ENCODE measurements around the gene AACS. TPM values are rescaled to one million over a fixed set of nuclear protein-coding genes. Genes with fewer than 3 reads are reported as not detected.

The AACS gene
- total RNA-seq, 4 donors from 2014 or later, result 14.8 to 24.0 (median 20.1) TPM

DNA sequence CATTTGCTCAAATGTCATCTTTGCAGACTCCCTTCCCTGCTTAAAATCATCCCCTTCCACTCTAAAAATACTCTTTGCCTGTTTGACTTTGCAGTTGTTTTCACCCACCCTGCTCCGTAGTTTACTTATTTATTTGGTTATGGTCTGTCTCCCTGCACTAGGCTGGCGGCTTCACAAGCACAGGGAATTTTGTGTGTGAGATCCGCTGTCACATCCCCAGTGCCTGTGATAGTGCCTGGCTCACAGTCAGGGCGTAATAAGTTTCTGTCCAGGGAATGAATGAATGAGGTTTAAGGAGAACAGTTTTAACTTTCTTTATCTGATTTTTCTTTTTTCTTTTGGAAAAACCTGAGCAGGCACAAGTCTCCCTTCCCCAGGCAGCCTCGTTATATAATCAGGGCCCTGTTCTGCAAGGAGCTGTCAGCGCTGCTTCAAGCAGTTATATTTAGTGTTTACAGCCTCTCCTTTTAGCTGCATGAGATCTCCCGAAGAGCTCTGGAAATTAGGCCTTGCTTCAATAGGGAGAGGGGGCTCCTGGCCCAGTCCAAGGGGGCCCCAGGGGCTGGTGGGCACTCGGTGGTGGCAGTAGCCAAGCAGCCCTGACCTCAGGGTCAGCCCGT, 107.1 kb downstream of the AACS start:
- H3K4me3 ChIP-seq (replicated peaks in 1 of 3), result no peak overlapping the region
- DNase-seq, result no peak
- H3K27ac ChIP-seq, result no peak overlapping the region
- WGBS, 2 donors, result 71 to 78% methylated on average over 9 of the region's 9 CpGs
- TF ChIP-seq, protein P1, sequence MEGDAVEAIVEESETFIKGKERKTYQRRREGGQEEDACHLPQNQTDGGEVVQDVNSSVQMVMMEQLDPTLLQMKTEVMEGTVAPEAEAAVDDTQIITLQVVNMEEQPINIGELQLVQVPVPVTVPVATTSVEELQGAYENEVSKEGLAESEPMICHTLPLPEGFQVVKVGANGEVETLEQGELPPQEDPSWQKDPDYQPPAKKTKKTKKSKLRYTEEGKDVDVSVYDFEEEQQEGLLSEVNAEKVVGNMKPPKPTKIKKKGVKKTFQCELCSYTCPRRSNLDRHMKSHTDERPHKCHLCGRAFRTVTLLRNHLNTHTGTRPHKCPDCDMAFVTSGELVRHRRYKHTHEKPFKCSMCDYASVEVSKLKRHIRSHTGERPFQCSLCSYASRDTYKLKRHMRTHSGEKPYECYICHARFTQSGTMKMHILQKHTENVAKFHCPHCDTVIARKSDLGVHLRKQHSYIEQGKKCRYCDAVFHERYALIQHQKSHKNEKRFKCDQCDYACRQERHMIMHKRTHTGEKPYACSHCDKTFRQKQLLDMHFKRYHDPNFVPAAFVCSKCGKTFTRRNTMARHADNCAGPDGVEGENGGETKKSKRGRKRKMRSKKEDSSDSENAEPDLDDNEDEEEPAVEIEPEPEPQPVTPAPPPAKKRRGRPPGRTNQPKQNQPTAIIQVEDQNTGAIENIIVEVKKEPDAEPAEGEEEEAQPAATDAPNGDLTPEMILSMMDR (IDR thresholded peaks at IDR 0.05), result no peak
- no peak for TF ChIP-seq POLR2A (IDR thresholded peaks at IDR 0.05)
- intact Hi-C loops (cut with DNase I), result no loop called here
- H3K4me1 ChIP-seq, result no peaks in the 10 kb centered on the region
- H3K9me3 ChIP-seq, result no peaks in the 10 kb centered on the region
- no peaks in the 10 kb centered on the region for H3K36me3 ChIP-seq
- no peaks in the 10 kb centered on the region for H3K27me3 ChIP-seq

DNA sequence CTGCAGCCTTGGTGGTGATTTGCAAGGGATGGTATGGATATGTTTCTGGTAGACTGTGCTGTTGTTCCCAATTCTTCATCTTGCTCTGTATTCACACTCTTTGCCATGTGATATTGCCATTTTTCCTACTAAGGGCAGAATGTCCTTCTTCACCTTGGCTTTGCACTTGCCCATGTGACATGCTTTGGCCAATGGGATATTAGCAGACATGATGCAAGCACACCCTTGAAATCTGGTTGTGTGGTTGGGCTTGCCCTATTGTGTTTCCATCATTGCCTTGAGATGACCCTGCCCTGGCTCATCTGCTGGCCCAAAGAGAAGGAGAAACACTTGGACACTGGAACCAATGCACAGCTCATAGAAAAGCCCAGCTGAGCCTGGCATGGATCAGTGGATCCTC, 110.3 kb downstream of the AACS start:
- Histone ChIP-seq H3K36me3 (no peaks in the 10 kb centered on the region), H3K9me3 (no peaks in the 10 kb centered on the region), H3K27me3 (no peaks in the 10 kb centered on the region), H3K4me3 (replicated peaks in 1 of 3) (no peak overlapping the region), H3K27ac (no peak overlapping the region), H3K4me1 (no peaks in the 10 kb centered on the region)
- TF ChIP-seq, protein P1 (IDR thresholded peaks at IDR 0.05), result no peak
- no peak for TF ChIP-seq POLR2A (IDR thresholded peaks at IDR 0.05)
- no peak for DNase-seq
- intact Hi-C loops (cut with DNase I), result no loop called here

DNA sequence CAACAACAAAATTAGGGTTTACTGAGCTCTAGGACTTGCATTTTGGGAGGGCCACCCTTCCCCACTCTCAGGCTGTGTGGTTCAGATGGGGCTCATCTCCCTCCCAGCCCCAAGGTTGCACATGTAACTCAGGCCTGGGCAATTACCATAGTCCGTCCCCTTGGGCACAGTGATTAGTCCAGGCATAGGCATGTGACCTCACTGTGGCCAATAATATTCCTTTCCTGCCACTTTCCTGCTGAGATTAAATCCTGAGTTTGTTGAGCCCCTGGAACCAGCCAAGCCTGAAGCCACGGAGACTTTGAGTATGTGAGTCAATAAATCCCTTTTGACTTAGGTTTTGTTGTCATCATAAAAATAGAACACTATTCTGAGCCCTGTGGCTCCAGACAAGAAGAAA, 113.0 kb downstream of the AACS start:
- DNase-seq, result no peak
- Histone ChIP-seq H3K4me1 (peaks cover 0 to 1% of the 10 kb centered on the region in 2 donors), H3K27ac (no peak overlapping the region), H3K4me3 (replicated peaks in 1 of 3) (no peak overlapping the region), H3K9me3 (no peaks in the 10 kb centered on the region), H3K36me3 (no peaks in the 10 kb centered on the region), H3K27me3 (no peaks in the 10 kb centered on the region)
- WGBS, 2 donors, result 56 to 72% methylated on average over 2 of the region's 2 CpGs
- intact Hi-C loops (cut with DNase I), result no loop called here
- no peak for TF ChIP-seq POLR2A (IDR thresholded peaks at IDR 0.05)
- TF ChIP-seq, protein P1 (IDR thresholded peaks at IDR 0.05), result no peak

DNA sequence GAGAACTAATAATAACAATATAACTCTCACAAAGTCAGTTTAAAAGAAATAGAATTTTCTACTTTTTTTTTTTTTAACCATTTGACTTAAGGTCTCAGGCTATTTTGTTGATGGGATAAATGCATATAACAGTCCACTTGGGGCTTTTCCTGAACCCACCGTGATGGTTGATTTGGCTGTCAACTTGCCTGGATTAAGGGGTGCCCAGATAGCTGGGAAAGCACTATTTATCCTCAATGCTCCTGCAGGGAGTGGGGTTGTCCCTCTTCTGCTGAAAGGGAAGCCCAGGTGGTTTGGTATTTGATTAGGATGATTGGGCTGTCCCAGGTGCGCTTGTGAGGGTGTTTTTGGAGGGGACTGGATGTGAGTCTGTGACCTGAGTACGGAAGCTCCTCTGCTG, 114.9 kb downstream of the AACS start:
- intact Hi-C loops (cut with DNase I), result no loop called here
- 73 to 87% methylated on average over 3 of the region's 3 CpGs for WGBS, 2 donors
- peaks cover 0 to 4% of the 10 kb centered on the region in 2 donors for H3K4me1 ChIP-seq

DNA sequence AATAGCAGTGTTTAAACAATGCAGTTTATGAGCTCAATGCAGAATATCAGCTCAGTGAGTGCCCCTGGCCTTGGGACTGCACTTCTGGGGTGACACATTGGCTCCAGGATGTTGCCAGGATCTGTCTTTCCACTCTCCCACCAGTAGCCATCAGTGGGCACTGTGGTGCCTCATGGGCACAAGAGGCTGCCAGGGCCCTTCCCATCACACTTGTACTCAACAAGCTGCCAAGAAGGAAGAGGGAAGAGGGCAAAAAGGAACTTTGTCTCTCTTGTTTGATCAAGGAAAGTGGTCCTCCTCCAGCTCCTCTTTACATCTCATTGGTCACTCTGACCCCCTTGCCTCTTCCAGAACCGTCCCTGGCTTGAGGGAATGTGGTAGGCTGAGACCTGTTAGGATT, 115.9 kb downstream of the AACS start:
- H3K4me1 ChIP-seq, result peaks cover 0 to 12% of the 10 kb centered on the region in 2 donors
- no peaks in the 10 kb centered on the region for H3K27me3 ChIP-seq
- no peak overlapping the region for H3K27ac ChIP-seq
- H3K36me3 ChIP-seq, result no peaks in the 10 kb centered on the region
- H3K9me3 ChIP-seq, result no peaks in the 10 kb centered on the region
- WGBS, 2 donors, result 82 to 88% methylated on average over 1 of the region's 1 CpG
- TF ChIP-seq POLR2A (IDR thresholded peaks at IDR 0.05), result no peak
- TF ChIP-seq, protein P1 (IDR thresholded peaks at IDR 0.05), result no peak
- no peak for DNase-seq
- no peak overlapping the region for H3K4me3 ChIP-seq (replicated peaks in 1 of 3)
- intact Hi-C loops (cut with DNase I), result no loop called here

More for the DNA sequence above, 114.9 kb downstream of the AACS start:
- H3K9me3 ChIP-seq, result no peaks in the 10 kb centered on the region
- DNase-seq, result no peak
- TF ChIP-seq, protein P1 (IDR thresholded peaks at IDR 0.05), result no peak
- no peak for TF ChIP-seq POLR2A (IDR thresholded peaks at IDR 0.05)
- no peak overlapping the region for H3K27ac ChIP-seq
- no peak overlapping the region for H3K4me3 ChIP-seq (replicated peaks in 1 of 3)
- H3K36me3 ChIP-seq, result no peaks in the 10 kb centered on the region
- no peaks in the 10 kb centered on the region for H3K27me3 ChIP-seq

Measured in thyroid gland (tissue), 4 donors.